Skin of body (tissue), 2 donors: ENCODE results near the gene BTNL8. TPM values are rescaled to one million over a fixed set of nuclear protein-coding genes. Genes with fewer than 3 reads are reported as not detected.
"Not testable (repeated sequence)": the region's sequence is repeated elsewhere in the genome, so short reads cannot be mapped to it uniquely, and the experiment has no call there.

ENCODE experiments used
- DNase-seq: peaks from one replicate; lab custom pipeline; 2025; lab: John Stamatoyannopoulos, UW
- total RNA-seq: library from RNA; depleted of rRNA; stranded (reverse); fragments of >200 nt; gene quantifications from one replicate; pipeline ENCODE4 v1.2.3, GENCODE V29; 2014

The BTNL8 gene
- total RNA-seq, 1 donor from 2014 or later = 0.49 TPM

DNA sequence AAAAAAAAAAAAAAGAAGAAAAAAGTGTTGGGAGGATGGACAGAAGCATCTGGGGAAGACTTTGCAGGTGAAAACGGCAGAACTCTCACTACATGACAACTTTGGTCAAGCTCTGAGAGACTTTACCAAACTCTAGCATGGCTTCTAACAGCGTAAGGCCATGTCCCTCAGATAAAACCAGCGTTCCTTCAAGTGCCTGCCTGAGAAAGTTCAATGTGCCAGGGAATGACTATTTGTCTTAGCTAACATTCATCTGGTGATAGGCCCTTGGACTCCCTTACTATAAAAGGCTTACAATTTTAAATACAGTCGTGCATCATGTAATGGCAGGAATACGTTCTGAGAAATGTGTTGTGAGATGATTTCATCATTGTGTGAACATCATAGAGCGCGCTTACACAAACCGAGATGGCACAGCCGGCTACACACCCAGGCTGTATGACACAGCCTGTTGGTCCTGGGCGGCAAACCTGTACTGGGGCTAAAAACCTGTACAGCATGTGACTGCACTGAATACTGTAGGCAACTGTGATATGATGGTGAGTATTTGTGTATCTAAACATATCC, 23.0 kb upstream of the BTNL8 start:
- no peak for DNase-seq

GRCh38 chr5:180885845-180886529, 13.0 kb upstream of the BTNL8 start:
- not testable (repeated sequence) for DNase-seq

DNA sequence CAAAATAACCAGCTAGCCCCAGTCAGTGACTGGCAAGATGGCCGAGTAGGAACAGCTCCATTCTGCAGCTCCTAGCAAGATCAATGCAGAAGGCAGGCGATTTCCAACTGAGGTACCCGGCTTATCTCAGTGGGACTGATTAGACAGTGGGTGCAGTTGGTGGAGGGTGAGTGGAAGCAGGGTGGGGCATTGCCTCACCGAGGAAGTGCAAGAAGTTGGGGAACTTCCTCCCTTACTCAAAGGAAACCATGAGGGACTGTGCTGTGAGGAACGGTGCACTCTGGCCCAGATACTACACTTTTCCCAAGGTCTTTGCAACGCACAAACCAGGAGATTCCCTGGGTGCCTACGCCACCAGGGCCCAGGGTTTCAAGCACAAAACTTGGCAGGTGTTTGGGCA, 9.6 kb upstream of the BTNL8 start:
- no peak for DNase-seq

GRCh38 chr5:180895330-180895729, 3.6 kb upstream of the BTNL8 start:
- DNase-seq = not testable (repeated sequence)

DNA sequence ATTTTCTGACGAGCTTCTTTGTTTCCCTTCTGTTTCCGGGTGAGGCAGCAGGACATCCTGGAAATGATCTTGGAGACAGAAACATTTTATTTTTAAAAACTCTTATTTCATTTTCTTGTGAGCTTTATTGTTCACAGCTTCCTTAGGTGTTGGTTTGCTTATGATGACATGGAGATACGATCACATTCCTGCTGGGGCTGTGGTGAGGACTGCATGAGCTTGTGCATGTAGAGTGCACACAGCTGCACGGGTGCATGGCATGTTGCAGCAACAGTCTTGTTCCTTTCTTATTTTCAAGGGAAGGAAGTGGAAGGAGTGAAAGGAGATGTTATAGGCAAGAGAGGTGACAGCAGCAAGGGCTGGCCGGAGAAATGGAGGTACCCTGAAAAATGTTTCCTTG, 1.2 kb downstream of the BTNL8 start:
- no peak for DNase-seq

DNA sequence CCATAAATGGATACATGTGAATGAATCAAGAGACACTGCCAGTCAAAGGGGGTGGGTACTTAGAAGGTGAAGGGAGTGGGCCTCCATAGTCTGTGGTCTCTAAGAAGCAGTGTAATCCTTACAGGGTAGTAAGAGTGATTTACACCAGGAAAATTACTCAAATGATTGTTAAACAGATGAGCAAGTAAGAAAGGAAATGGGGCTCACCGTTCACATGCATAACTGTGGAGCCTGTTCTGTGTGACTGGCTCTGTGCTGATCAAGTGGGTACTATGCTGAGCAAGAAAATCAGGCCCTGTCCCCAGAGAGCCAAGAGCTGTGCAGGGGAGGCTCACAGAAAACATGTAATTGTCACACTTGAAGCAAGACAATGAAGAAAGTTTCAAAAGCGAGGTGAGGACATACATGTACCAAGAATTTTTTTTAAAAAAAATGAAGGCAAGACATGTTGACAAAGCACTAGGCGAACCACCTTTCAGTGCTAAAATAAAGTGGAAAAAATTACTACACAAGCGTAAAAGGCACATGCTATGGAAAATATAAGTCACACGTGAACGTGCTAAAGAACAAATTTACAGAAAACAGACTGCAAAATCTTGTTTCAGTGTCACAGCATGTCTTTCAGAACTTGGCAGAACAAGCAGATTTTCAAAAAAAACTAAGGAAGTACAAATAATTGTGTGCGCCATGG, 2.5 kb downstream of the BTNL8 start:
- DNase-seq = no peak

DNA sequence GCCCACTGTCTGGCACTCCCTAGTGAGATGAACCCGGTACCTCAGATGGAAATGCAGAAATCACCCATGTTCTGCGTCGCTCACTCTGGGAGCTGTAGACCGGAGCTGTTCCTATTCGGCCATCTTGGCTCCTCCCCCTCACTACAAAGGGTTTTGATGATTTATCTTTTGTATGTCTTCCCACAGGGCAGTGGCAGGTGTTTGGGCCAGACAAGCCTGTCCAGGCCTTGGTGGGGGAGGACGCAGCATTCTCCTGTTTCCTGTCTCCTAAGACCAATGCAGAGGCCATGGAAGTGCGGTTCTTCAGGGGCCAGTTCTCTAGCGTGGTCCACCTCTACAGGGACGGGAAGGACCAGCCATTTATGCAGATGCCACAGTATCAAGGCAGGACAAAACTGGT, 9.4 kb downstream of the BTNL8 start:
- no peak for DNase-seq

DNA sequence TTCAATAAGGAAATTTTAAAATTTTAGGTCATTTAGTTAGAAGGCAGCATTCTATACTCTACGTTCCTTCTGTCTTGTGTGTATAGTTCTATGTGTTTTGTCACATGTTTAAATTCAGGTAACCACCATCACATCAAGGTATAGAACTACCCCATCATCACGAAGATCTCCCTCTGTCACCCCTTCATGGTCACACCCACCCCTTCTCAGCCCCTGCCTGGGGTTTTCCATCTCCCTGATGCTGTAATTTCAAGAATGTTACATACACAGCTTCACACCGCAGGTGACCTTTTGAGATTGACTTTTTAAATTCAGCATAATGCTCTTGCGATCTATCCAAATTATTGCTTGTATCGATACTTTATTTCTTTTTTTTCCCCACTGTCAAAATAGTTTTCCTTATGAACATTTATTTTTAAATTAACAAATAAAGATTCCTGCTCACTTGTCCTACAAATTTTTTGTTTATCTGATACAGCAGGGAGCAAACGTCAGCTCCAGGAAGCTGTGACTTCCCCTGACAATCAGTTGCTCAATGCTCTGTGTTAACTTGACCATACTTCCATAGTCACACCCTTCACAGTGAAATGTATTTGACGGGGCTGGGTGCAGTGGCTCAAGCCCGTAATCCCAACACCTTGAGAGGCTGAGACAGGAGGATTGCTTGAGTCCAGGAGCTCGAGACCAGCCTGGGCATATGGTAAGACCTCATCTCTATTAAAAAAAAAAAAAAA, 10.2 kb downstream of the BTNL8 start:
- no peak for DNase-seq

DNA sequence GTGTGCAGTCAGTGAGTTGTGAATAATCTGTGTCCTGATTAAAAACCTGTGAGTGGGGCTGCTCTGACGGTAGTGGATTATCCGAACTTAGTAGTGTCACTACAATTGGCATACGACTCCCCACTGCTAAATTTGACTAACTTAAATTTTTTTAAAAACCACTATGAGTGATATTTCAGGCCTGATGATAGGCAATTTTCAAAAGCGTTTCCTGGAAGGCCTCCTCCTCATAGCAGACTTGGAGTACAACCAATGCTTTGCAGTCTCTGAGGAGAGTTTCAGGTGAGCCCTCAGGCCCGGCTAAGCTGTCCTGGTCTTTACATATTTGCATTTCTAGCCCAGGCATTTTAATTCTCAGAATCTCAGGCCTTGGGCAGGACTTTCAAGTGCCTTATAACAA, 10.8 kb downstream of the BTNL8 start:
- no peak for DNase-seq

DNA sequence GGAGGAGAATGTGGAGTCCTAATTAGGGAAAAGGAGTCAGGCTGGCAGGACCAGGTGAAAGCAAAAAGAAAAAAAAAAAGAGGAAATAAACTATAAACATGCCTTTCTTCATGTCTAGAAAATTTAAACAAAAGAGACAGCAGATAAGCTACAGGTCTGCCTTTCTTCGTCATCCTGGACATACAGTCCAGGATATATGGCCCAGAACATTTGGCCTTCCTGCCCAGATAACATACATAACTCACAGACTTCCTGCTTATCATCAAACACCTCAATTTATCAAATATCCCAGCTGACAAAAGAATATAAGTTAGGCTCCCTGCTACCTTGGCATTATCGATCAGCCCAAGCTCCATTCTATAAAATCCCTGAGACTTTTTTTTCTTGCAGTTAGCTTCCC, 11.2 kb downstream of the BTNL8 start:
- no peak for DNase-seq

- DNase-seq = no peak
These were observed 11.8 kb downstream of the BTNL8 start for GRCh38 chr5:180910735-180911134.

- no peak for DNase-seq
These were observed 15.7 kb downstream of the BTNL8 start for GRCh38 chr5:180914646-180915045.

- no peak for DNase-seq
These were observed 17.0 kb downstream of the BTNL8 start for GRCh38 chr5:180915924-180916323.

GRCh38 chr5:180918380-180918779, 19.4 kb downstream of the BTNL8 start:
- no peak for DNase-seq

GRCh38 chr5:180920710-180921109, 21.8 kb downstream of the BTNL8 start:
- no peak for DNase-seq

GRCh38 chr5:180922932-180923331, 24.0 kb downstream of the BTNL8 start:
- no peak for DNase-seq

GRCh38 chr5:180932660-180933059, 33.7 kb downstream of the BTNL8 start:
- no peak for DNase-seq

- DNase-seq = no peak
These were observed 36.2 kb downstream of the BTNL8 start for GRCh38 chr5:180935203-180935602.

DNA sequence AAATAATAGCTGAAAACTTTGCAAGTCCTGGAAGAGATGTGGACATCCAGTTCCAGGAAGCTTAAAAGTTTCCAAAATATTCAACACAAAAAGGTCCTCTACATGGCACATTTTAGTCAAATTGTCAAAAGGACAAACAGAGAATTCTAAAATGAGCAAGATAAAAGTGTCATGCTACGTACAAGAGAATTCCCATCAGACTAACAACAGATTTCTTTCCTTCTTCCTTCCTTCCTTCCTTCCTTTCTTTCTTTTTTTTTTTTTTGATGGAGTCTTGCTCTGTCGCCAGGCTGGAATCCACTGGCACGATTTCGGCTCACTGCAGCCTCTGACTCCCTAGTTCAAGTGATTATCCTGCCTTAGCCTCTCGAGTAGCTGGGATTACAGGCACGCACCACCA, 39.3 kb downstream of the BTNL8 start:
- no peak for DNase-seq

GRCh38 chr5:180950291-180950949, 51.5 kb downstream of the BTNL8 start:
- no peak for DNase-seq

GRCh38 chr5:180959661-180960060, 60.7 kb downstream of the BTNL8 start:
- no peak for DNase-seq

DNA sequence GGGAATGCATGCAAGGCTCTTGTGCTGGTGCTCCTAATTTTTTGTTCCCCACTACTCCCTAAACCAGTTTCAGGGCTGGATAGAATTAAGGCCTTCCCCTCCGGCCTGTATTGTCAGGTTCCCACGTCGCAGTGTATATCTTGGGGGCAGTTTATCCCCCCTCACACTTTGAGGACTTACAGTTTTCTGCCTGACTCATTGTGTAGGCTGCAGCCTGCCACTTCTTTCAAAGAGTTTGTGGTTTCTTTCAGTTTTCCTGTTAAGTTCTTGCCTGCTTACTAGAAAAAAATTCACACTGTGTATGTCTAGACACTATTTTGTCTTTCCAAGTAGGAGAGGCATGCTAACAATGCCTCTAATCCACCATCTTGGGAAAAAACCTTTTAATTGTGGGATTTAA, 61.2 kb downstream of the BTNL8 start:
- DNase-seq = no peak
